ENCODE measurements around the gene SPATA45. TPM values are rescaled to one million over a fixed set of nuclear protein-coding genes. Genes with fewer than 3 reads are reported as not detected.

SPATA45 gene
- total and polyA plus RNA-seq, 8 donors = 0.26 TPM; not detected in 7

DNA sequence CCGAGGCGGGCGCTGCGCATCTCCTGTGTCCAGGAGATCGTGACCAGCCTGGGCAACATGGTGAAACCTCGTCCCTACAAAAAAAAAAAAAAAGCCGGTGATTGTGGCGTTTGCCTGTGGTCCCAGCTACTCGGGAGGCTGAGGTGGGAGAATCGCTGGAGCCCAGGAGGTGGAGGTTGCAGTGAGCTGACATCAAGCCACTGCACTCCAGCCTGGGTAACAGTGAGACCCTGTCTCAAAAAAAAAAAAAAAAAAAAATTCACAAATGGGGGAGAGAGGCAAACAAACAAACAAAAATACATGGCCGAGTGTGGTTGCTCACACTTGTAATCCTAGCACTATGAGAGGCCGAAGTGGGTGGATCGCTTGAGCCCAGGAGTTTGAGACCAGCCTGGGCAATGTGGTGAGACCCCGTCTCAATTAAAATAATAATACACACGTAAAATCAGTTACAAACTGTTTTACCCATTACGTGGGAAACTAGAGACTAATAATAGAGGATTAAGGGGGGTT is 55.0 kb downstream of the SPATA45 start:
- peaks cover 4 to 21% (median 9%) of the 10 kb centered on the region in 3 donors for H3K4me1 ChIP-seq
- no peak for TF ChIP-seq CTCF (IDR thresholded peaks at IDR 0.05)

DNA sequence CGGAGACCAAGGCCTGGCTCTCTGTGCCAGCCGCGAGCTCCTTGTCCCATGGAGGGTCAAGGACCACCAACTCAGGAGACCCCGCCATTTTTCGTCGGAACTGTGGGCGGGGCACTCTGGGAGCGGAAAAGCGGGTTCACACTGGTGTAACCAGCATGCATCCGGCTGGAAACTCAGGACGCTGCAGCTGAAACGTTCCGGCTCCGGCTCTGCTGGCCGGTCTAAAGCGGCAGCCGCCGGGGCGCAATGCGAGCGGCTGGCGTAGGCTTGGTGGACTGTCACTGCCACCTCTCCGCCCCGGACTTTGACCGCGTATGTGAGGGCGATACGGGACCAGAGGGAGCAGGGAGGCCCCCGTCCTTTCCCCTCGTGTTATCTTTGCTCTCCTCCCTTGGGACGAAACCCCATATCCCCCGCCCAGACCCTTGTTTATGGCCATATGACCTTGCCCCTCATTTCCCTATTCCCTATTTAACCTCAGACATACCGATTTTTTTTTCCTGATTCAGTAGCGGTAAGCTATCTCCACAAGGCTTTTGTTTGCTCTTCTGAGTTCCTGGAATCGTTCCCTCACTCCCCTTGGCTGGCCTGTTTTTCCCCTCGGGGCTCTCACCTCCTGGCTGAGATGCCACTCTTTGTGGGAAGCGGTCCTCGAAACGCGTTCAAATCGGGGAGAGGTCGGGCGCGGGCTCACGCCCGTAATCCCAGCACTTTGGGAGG is 55.6 kb downstream of the SPATA45 start, which contains the start of the genes NSL1 and TATDN3:
Gene NSL1 (minus strand): TSS at position 102 of the 720 bp plus-strand sequence. CDS start 14 bp downstream, at position 88.
Gene TATDN3 (plus strand): TSS at position 219 of the 720 bp plus-strand sequence. CDS start 28 bp downstream, at position 247.
- Histone ChIP-seq H3K27me3 (no peaks in the 10 kb centered on the region), H3K9me3 (no peaks in the 10 kb centered on the region), H3K4me1 (peaks cover 4 to 21% (median 9%) of the 10 kb centered on the region in 3 donors), H3K27ac (peak within 1 kb of the TSS; percentile 64 to 98 (median 88)), H3K4me3 (peak within 1 kb of the TSS; percentile 56 to 98 (median 64)), H3K36me3 (no peaks in the 10 kb centered on the region)
- peak; percentile 88 to 95 (median 90) for DNase-seq
- FAIRE-seq = no peak
- WGBS, 2 donors = 0% methylated on average over 43 to 46 of the region's 46 CpGs
- ATAC-seq = peak; percentile 95 to 99 (median 98)
- intact Hi-C loops (cut with DNase I) = no loop called here
- no peak for TF ChIP-seq CTCF (IDR thresholded peaks at IDR 0.05)

More for the DNA sequence above, 55.0 kb downstream of the SPATA45 start:
- no peak for DNase-seq
- Histone ChIP-seq H3K4me3 (peak overlapping the region; percentile 56 to 98 (median 64)), H3K27me3 (no peaks in the 10 kb centered on the region), H3K27ac (peak overlapping the region; percentile 64 to 98 (median 88)), H3K36me3 (peaks cover 0 to 4% (median 0%) of the 10 kb centered on the region in 3 donors), H3K9me3 (no peaks in the 10 kb centered on the region)
- WGBS, 2 donors = 14% methylated on average over 16 of the region's 16 CpGs
- FAIRE-seq = no peak
- no peak for ATAC-seq
- intact Hi-C loops (cut with DNase I) = no loop called here

DNA sequence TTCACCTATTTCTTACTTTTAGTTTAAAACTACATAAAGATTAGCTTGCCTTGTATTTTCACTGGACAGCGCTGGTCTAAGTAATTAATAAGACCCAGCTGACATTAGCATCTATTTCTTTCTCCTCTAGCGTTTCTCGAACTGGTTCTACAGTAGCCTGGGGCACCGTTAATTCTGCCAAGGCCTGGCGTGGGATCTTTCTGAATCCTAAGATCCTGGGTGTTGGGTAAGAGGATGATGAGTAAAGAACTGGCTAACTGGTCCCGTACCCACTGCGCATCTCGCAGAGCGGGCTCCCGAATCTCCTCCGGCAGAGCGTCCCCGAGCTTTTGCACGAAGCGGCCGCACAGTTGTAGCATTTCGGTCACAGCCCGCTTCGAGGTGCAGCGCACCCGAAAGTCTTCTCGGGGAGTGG is 56.2 kb downstream of the SPATA45 start:
- ATAC-seq (peak; percentile 41 to 69 (median 56)), FAIRE-seq (no peak), DNase-seq (no peak)
- Histone ChIP-seq H3K9me3 (no peaks in the 10 kb centered on the region), H3K36me3 (no peaks in the 10 kb centered on the region), H3K27ac (peak overlapping the region; percentile 64 to 98 (median 88)), H3K27me3 (no peaks in the 10 kb centered on the region), H3K4me1 (peaks cover 4 to 21% (median 9%) of the 10 kb centered on the region in 3 donors), H3K4me3 (peak overlapping the region; percentile 56 to 98 (median 64))
- no peak for TF ChIP-seq CTCF (IDR thresholded peaks at IDR 0.05)
- intact Hi-C loops (cut with DNase I) = no loop called here
- WGBS, 2 donors = 0% methylated on average over 22 of the region's 22 CpGs

- DNase-seq = no peak
- no peak overlapping the region for H3K27ac ChIP-seq
- no peak for FAIRE-seq
- H3K36me3 ChIP-seq = no peaks in the 10 kb centered on the region
- H3K27me3 ChIP-seq = no peaks in the 10 kb centered on the region
- no peak for TF ChIP-seq CTCF (IDR thresholded peaks at IDR 0.05)
- no peak overlapping the region for H3K4me3 ChIP-seq
- 94 to 96% methylated on average over 1 of the region's 1 CpG for WGBS, 2 donors
- intact Hi-C loops (cut with DNase I) = loop anchor here in 1 of 3 donors (5.0 kb wide), 1 partner anchor 119 kb away; no protein-coding TSS in a partner anchor
- no peaks in the 10 kb centered on the region for H3K9me3 ChIP-seq
- peaks cover 4 to 13% (median 8%) of the 10 kb centered on the region in 3 donors for H3K4me1 ChIP-seq
- ATAC-seq = no peak
Observed at GRCh38 chr1:212785871-212786270, 61.6 kb downstream of the SPATA45 start.

Data from pancreas (tissue), 10 donors.